Sigmoid colon (tissue), 7 donors: Measurements from ENCODE around the gene KIRREL3. TPM values are rescaled to one million over a fixed set of nuclear protein-coding genes. Genes with fewer than 3 reads are reported as not detected.

Source experiments
- DNase-seq: peaks from one replicate; pipeline ENCODE4 v3.0.0-alpha.2; 2019
- H3K27ac ChIP-seq, 4 donors: fragments of 200-600 bp; sonication (generic); one replicate each; pipeline ENCODE4 v1.5.1; 2016 to 2019; ENCODE audit warnings: mild to moderate bottlenecking in 1 of 4
- H3K27me3 ChIP-seq, 3 donors: fragments of 200-600 bp; sonication (generic); one replicate each; pipeline ENCODE4 v1.5.1; 2019; ENCODE audit warnings: mild to moderate bottlenecking in 1 of 3
- H3K36me3 ChIP-seq, 4 donors: fragments of 200-600 bp; sonication (generic); one replicate each; pipeline ENCODE4 v1.5.1; 2016 to 2019
- H3K4me1 ChIP-seq, 4 donors: fragments of 200-600 bp; sonication (generic); one replicate each; pipeline ENCODE4 v1.5.1; 2017 to 2019
- H3K4me3 ChIP-seq, 4 donors: fragments of 200-600 bp; sonication (generic); one replicate each; pipeline ENCODE4 v1.5.1; 2017 to 2019; ENCODE audit warnings: mild to moderate bottlenecking in 2 of 4, moderate library complexity in 1 of 4
- H3K9me3 ChIP-seq, 4 donors: fragments of 200-600 bp in 3 of 4; sonication (generic) in 3 of 4; one replicate each; pipeline versions ENCODE4 v1.5.1 to v1.6.1; 2013 to 2019
- CTCF ChIP-seq, 4 experiments: fragments of 450-650 bp in 3 of 4; fragments of 200-600 bp in 1 of 4; IDR thresholded peaks; one replicate each; pipeline ENCODE4 v1.5.1; 2016 to 2019; ENCODE audit warnings: antibody characterized with exemption in 4 of 4, mild to moderate bottlenecking in 3 of 4, moderate library complexity in 2 of 4
- EP300 ChIP-seq, 4 donors: sonication (generic); formaldehyde crosslinking; IDR thresholded peaks; one replicate each; pipeline ENCODE4 v1.6.1; 2017; ENCODE audit warnings: antibody characterized with exemption in 4 of 4
- POLR2A ChIP-seq, 2 donors: fragments of 450-650 bp; IDR thresholded peaks; one replicate each; pipeline ENCODE4 v1.6.1; 2016; ENCODE audit warnings: antibody characterized with exemption in 2 of 2, mild to moderate bottlenecking in 2 of 2, moderate library complexity in 2 of 2
- POLR2AphosphoS5 ChIP-seq, 4 donors: sonication (generic); formaldehyde crosslinking; IDR thresholded peaks; one replicate each; pipeline ENCODE4 v1.6.1; 2017; ENCODE audit warnings: antibody characterized with exemption in 4 of 4
- WGBS, 2 donors: extraction: QIAGEN DNeasy Blood & Tissue Kit; methylation state at CpG; one replicate each; pipeline ENCODE4 v1.1.7; 2013; 5-methylcytosine and 5-hydroxymethylcytosine counted together
- intact Hi-C: fragments of 100-400 bp; cut with DNase I; formaldehyde crosslinking; loops from one replicate; pipeline ENCODE4 v1.15.1; 2023
- polyA plus RNA-seq, 3 donors: library from polyadenylated mRNA; stranded (reverse); fragments of 200-250 nt; gene quantifications; one replicate each; pipeline ENCODE4 v1.2.3, GENCODE V29; 2013
- total RNA-seq, 4 donors: library from RNA; depleted of rRNA; stranded (reverse); fragments of >200 nt; gene quantifications; one replicate each; pipeline ENCODE4 v1.1.0, GENCODE V29; 2016
- donor health status: healthy with polysubstance abuse.
- donor health status: Bipolar disorder and iron deficiency.
- donor health status: healthy.

Gene KIRREL3
- total and polyA plus RNA-seq, 7 donors, result under 0.01 to 3.3 (median 1.0) TPM

GRCh38 chr11:126939552-126939951 lies 61.0 kb downstream of the KIRREL3 start:
- DNase-seq, result no peak
- H3K4me1 ChIP-seq, result no peaks in the 10 kb centered on the region
- H3K27me3 ChIP-seq, result no peaks in the 10 kb centered on the region
- WGBS, 2 donors, result 76 to 81% methylated on average over 2 of the region's 2 CpGs
- no peaks in the 10 kb centered on the region for H3K9me3 ChIP-seq
- no peak overlapping the region for H3K27ac ChIP-seq
- TF ChIP-seq CTCF (IDR thresholded peaks at IDR 0.05) (no peak), EP300 (IDR thresholded peaks at IDR 0.05) (no peak), POLR2A (IDR thresholded peaks at IDR 0.05) (no peak), POLR2AphosphoS5 (IDR thresholded peaks at IDR 0.05) (no peak)
- intact Hi-C loops, result no loop called here
- H3K36me3 ChIP-seq, result no peaks in the 10 kb centered on the region
- no peak overlapping the region for H3K4me3 ChIP-seq

- no peak for TF ChIP-seq CTCF (IDR thresholded peaks at IDR 0.05)
- TF ChIP-seq EP300 (IDR thresholded peaks at IDR 0.05), result no peak
- TF ChIP-seq POLR2AphosphoS5 (IDR thresholded peaks at IDR 0.05), result no peak
- TF ChIP-seq POLR2A (IDR thresholded peaks at IDR 0.05), result no peak
- intact Hi-C loops, result no loop called here
- Histone ChIP-seq H3K36me3 (no peaks in the 10 kb centered on the region), H3K4me1 (no peaks in the 10 kb centered on the region), H3K27me3 (no peaks in the 10 kb centered on the region), H3K4me3 (no peak overlapping the region), H3K27ac (no peak overlapping the region), H3K9me3 (peaks cover 0 to 6% (median 0%) of the 10 kb centered on the region in 4 donors)
- no peak for DNase-seq
- WGBS, 2 donors, result 45 to 78% methylated on average over 4 of the region's 4 CpGs
Measured at GRCh38 chr11:126938718-126939117, 61.9 kb downstream of the KIRREL3 start.

GRCh38 chr11:126930091-126930841 lies 70.3 kb downstream of the KIRREL3 start:
- Histone ChIP-seq H3K4me1 (no peaks in the 10 kb centered on the region), H3K9me3 (peaks cover 0 to 6% (median 1%) of the 10 kb centered on the region in 4 donors), H3K27me3 (no peaks in the 10 kb centered on the region), H3K27ac (peak overlapping the region in 1 of 4 donors; percentile 47), H3K4me3 (no peak overlapping the region), H3K36me3 (no peaks in the 10 kb centered on the region)
- TF ChIP-seq POLR2AphosphoS5 (IDR thresholded peaks at IDR 0.05), result no peak
- TF ChIP-seq CTCF (IDR thresholded peaks at IDR 0.05), result no peak
- no peak for TF ChIP-seq POLR2A (IDR thresholded peaks at IDR 0.05)
- TF ChIP-seq EP300 (IDR thresholded peaks at IDR 0.05), result no peak
- intact Hi-C loops, result no loop called here
- WGBS, 2 donors, result 69 to 90% methylated on average over 4 of the region's 4 CpGs
- DNase-seq, result no peak

- Histone ChIP-seq H3K4me1 (no peaks in the 10 kb centered on the region), H3K9me3 (peaks cover 0 to 6% (median 1%) of the 10 kb centered on the region in 4 donors), H3K27me3 (no peaks in the 10 kb centered on the region), H3K27ac (peak overlapping the region in 2 of 4 donors; percentile 6 to 47), H3K36me3 (no peaks in the 10 kb centered on the region), H3K4me3 (no peak overlapping the region)
- TF ChIP-seq POLR2AphosphoS5 (IDR thresholded peaks at IDR 0.05), result no peak
- no peak for TF ChIP-seq POLR2A (IDR thresholded peaks at IDR 0.05)
- TF ChIP-seq EP300 (IDR thresholded peaks at IDR 0.05), result no peak
- no peak for TF ChIP-seq CTCF (IDR thresholded peaks at IDR 0.05)
- intact Hi-C loops, result no loop called here
- DNase-seq, result no peak
- WGBS, 2 donors, result 75 to 79% methylated on average over 10 of the region's 10 CpGs
Measured at GRCh38 chr11:126929179-126930061, 71.2 kb downstream of the KIRREL3 start.
